Lower lobe of right lung (tissue), 2 donors: ENCODE results near the gene ABCA7. TPM values are rescaled to one million over a fixed set of nuclear protein-coding genes. Genes with fewer than 3 reads are reported as not detected.

Experiments
- ATAC-seq, 2 donors: fragments of 200-7000 bp; cut with Tn5 transposase; one replicate each; pipeline ENCODE4 v1.9.1; 2020 to 2022; ENCODE audit warnings: mild to moderate bottlenecking in 2 of 2, moderate library complexity in 2 of 2
- DNase-seq: peaks from one replicate; pipeline ENCODE4 v3.0.0-alpha.2; 2020
- H3K27ac ChIP-seq: fragments of 200-600 bp; one replicate; pipeline ENCODE4 v1.8.0; 2022
- H3K27me3 ChIP-seq: fragments of 200-600 bp; one replicate; pipeline ENCODE4 v1.8.0; 2022; ENCODE audit warnings: low read depth
- H3K36me3 ChIP-seq: fragments of 200-600 bp; one replicate; pipeline ENCODE4 v1.8.0; 2022; ENCODE audit warnings: mild to moderate bottlenecking
- H3K4me1 ChIP-seq: fragments of 200-600 bp; one replicate; pipeline ENCODE4 v1.8.0; 2022
- H3K4me3 ChIP-seq: fragments of 200-600 bp; one replicate; pipeline ENCODE4 v1.8.0; 2022; ENCODE audit warnings: mild to moderate bottlenecking
- H3K9me3 ChIP-seq: fragments of 200-600 bp; one replicate; pipeline ENCODE4 v1.8.0; 2022
- CTCF ChIP-seq: fragments of 200-600 bp; IDR thresholded peaks from one replicate; pipeline ENCODE4 v1.8.0; 2022; ENCODE audit warnings: antibody characterized with exemption, mild to moderate bottlenecking
- intact Hi-C: fragments of 100-400 bp; cut with DNase I; formaldehyde crosslinking; loops from one replicate; pipeline ENCODE4 v1.11.0; 2022
- total RNA-seq: library from RNA; stranded (reverse); fragmentation: NEBNext Ultra II Directional; extraction: Animal tissue kit (Norgen Biotek cat#: 25700); gene quantifications from one replicate; pipeline ENCODE4 v1.2.1, GENCODE V29; 2021
- donor health status: DM: no; HTN: yes; CAD: no; lungs with severe emphysema.

The ABCA7 gene
- total RNA-seq, 1 donor from 2014 or later = 53.3 TPM

DNA sequence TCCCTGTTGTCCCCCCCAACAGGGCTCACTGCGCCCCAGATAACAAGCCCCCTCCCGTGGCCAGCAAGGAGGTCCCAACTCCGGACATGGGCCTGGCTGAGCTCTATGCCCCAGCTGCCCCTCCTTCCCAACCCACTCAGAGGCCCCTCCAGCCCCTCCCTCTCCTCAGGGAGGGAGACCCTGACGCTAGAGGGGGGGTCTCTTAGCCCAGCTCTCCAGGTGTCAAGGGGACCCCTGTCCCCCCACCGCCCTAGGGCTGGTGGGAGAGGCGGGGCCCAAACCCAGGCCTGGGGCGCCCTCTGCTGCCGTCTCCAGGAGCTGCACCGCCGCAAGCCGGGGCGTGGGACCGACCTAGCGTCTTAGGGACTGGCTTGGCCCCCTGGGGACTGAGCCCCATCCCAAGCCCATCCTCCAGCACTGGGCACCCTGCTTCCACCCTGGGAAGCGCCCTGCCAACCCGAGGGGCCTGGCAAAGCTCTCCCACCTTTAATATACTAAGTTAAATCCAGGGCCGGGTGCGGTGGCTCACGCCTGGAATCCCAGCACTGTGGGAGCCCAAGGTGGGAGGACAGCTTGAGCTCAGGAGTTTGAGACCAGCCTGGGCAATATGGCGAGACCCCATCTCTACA, 38.3 kb upstream of the ABCA7 start:
- H3K9me3 ChIP-seq = no peaks in the 10 kb centered on the region
- no peak overlapping the region for H3K4me3 ChIP-seq
- TF ChIP-seq CTCF = peak; percentile 95
- peaks cover 14% of the 10 kb centered on the region for H3K4me1 ChIP-seq
- H3K36me3 ChIP-seq = no peaks in the 10 kb centered on the region
- DNase-seq (peak; percentile 83), ATAC-seq (peak; percentile 79)
- intact Hi-C loops = no loop called here
- H3K27ac ChIP-seq = no peak overlapping the region
- H3K27me3 ChIP-seq = peaks cover 63% of the 10 kb centered on the region

DNA sequence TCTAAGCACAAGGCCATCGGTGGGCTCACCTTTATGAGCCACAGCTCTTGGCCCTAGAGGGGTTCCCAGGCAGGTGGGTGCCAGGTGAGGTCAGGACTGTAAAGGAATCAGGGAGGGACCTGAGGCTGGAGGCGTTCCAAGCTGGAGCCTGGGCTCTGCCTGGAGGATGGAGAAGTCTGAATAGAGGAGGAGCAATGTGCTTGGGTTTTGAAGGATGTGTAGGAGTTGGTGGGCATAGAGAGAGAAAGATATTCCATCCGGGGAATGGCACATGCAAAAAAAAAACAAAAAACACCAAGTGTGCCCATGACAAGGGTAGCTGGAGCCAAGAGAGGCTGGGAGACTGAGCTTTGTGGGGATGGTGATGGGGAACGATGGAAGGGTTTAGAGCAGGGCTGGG, 37.3 kb upstream of the ABCA7 start:
- ATAC-seq = no peak
- no peaks in the 10 kb centered on the region for H3K36me3 ChIP-seq

GRCh38 chr19:1003283-1003682, 36.6 kb upstream of the ABCA7 start:
- H3K4me3 ChIP-seq = no peak overlapping the region
- DNase-seq = no peak

More for the DNA sequence above, 37.3 kb upstream of the ABCA7 start:
- DNase-seq = no peak
- no peaks in the 10 kb centered on the region for H3K9me3 ChIP-seq
- H3K4me3 ChIP-seq = no peak overlapping the region
- peaks cover 53% of the 10 kb centered on the region for H3K27me3 ChIP-seq
- intact Hi-C loops = no loop called here
- peaks cover 14% of the 10 kb centered on the region for H3K4me1 ChIP-seq
- H3K27ac ChIP-seq = no peak overlapping the region
- no peak for TF ChIP-seq CTCF

DNA sequence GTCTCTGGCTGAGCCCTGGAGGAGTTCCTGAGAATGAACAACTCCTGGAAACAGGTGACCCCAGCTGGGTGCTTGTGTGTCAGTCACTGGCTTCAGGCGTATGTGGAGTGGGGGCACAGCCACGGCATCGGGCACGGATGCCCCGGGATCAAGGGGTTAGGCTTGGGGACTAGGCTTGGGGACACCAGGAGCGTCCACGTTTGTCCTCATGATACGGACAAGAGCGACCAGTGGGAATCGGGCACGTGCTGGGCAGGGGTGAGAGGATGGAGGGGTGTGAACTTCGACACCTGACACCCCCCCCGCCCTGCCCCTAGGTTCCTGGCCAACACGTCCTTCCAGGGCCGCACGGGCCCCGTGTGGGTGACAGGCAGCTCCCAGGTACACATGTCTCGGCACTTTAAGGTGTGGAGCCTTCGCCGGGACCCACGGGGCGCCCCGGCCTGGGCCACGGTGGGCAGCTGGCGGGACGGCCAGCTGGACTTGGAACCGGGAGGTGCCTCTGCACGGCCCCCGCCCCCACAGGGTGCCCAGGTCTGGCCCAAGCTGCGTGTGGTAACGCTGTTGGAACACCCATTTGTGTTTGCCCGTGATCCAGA, 35.6 kb upstream of the ABCA7 start:
- intact Hi-C loops = no loop called here
- Histone ChIP-seq H3K4me3 (no peak overlapping the region), H3K27ac (no peak overlapping the region), H3K27me3 (peaks cover 38% of the 10 kb centered on the region), H3K9me3 (no peaks in the 10 kb centered on the region), H3K4me1 (peaks cover 14% of the 10 kb centered on the region), H3K36me3 (no peaks in the 10 kb centered on the region)
- ATAC-seq (no peak), DNase-seq (no peak)
- TF ChIP-seq CTCF = no peak

More at GRCh38 chr19:1003283-1003682, 36.6 kb upstream of the ABCA7 start:
- peaks cover 46% of the 10 kb centered on the region for H3K27me3 ChIP-seq
- no peak for TF ChIP-seq CTCF
- H3K36me3 ChIP-seq = no peaks in the 10 kb centered on the region
- peaks cover 14% of the 10 kb centered on the region for H3K4me1 ChIP-seq
- intact Hi-C loops = no loop called here
- no peak overlapping the region for H3K27ac ChIP-seq
- H3K9me3 ChIP-seq = no peaks in the 10 kb centered on the region
- ATAC-seq = no peak

- peaks cover 7% of the 10 kb centered on the region for H3K36me3 ChIP-seq
- no peak for TF ChIP-seq CTCF
- peaks cover 18% of the 10 kb centered on the region for H3K4me1 ChIP-seq
- no peak for DNase-seq
- no peak for ATAC-seq
- no peak overlapping the region for H3K4me3 ChIP-seq
- no peaks in the 10 kb centered on the region for H3K9me3 ChIP-seq
- peaks cover 31% of the 10 kb centered on the region for H3K27me3 ChIP-seq
- no peak overlapping the region for H3K27ac ChIP-seq
- intact Hi-C loops = no loop called here
Measured at GRCh38 chr19:1004803-1005664, 34.9 kb upstream of the ABCA7 start.
